ENCODE results near the gene PPP1R1A.

The PPP1R1A gene

DNA sequence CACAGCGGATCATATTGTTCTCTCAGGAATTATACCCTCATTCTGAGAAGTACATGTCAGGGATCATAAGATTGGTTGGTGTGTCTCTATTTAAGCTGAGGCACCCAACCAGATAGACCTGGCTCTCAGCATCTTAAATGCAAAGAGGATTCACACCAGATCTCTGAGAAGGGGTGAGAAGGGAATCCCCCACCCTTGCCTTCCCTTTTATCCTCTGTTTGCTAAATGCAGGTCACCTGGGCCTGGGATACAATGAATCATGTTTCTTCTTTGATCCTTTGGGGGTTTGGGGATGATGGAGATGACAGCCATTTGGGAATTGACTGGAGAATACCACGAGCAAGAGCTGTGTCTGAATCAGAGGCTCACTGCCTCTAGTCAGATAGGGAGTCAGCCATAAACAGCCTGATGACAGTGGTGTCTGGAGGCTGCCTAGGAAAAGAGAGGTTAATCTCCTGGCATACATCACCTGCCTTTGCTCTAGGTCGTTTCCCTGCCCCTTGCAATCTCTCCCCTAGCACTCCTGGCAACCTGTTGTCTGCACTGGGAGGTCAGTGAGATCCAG lies 50.2 kb downstream of the PPP1R1A start:
- no peak for DNase-seq

DNA sequence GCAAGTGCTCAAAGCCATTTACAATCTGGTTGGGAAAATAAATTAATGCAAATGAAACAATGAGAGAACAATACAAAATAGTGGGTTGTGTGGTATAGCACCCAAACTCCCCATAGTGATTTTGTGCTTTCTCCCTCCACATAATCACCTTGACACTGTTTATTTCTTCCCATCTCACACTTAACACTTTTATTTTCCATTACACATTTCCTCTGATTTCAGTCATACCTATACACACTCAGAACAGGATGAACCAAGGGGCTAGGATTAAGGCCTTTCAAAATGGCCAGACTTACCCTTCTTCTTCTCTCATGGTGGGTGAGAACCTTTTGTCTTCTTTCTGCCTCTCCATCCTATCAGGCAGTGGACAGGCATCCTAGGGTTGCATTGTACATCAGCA lies 53.0 kb downstream of the PPP1R1A start:
- DNase-seq: no peak

- DNase-seq: no peak
These were observed 58.9 kb downstream of the PPP1R1A start for GRCh38 chr12:54529581-54529980.
